HG02763 (cell line): ENCODE results near the gene PRKAR1B.

Source experiments
- ATAC-seq: cut with Tn5 transposase; IDR thresholded peaks from one replicate; pipeline ENCODE4 v1.9.1; 2021; ENCODE audit warnings: mild to moderate bottlenecking, moderate library complexity; ENCODE audit not compliant: unreplicated experiment

Gene PRKAR1B

GRCh38 chr7:548401-548800 is 178.7 kb downstream of the PRKAR1B start:
- no peak for ATAC-seq

GRCh38 chr7:545470-545869 is 181.6 kb downstream of the PRKAR1B start:
- no peak for ATAC-seq

- ATAC-seq = no peak
Measured at GRCh38 chr7:544338-545221, 182.5 kb downstream of the PRKAR1B start.

- no peak for ATAC-seq
Measured at GRCh38 chr7:543501-544337, 183.4 kb downstream of the PRKAR1B start.

- no peak for ATAC-seq
Measured at GRCh38 chr7:542713-543500, 184.2 kb downstream of the PRKAR1B start.

GRCh38 chr7:542131-542712 is 184.9 kb downstream of the PRKAR1B start:
- no peak for ATAC-seq

- ATAC-seq = no peak
Measured at GRCh38 chr7:541661-542060, 185.4 kb downstream of the PRKAR1B start.

- no peak for ATAC-seq
Measured at GRCh38 chr7:540997-541396, 186.1 kb downstream of the PRKAR1B start.

- no peak for ATAC-seq
Measured at GRCh38 chr7:540579-540978, 186.5 kb downstream of the PRKAR1B start.

GRCh38 chr7:539731-540411 is 187.2 kb downstream of the PRKAR1B start:
- ATAC-seq = no peak

- ATAC-seq = no peak
Measured at GRCh38 chr7:538764-539685, 188.1 kb downstream of the PRKAR1B start.

- ATAC-seq = no peak
Measured at GRCh38 chr7:537911-538634, 189.0 kb downstream of the PRKAR1B start.

- no peak for ATAC-seq
Measured at GRCh38 chr7:536231-536630, 190.8 kb downstream of the PRKAR1B start.

GRCh38 chr7:534959-535358 is 192.1 kb downstream of the PRKAR1B start:
- no peak for ATAC-seq

GRCh38 chr7:534075-534474 is 193.0 kb downstream of the PRKAR1B start:
- ATAC-seq = no peak

GRCh38 chr7:533266-533665 is 193.8 kb downstream of the PRKAR1B start:
- ATAC-seq = no peak

- no peak for ATAC-seq
Measured at GRCh38 chr7:532379-533143, 194.5 kb downstream of the PRKAR1B start.

- no peak for ATAC-seq
Measured at GRCh38 chr7:531777-532176, 195.3 kb downstream of the PRKAR1B start.
